GM21447 (cell line): ENCODE data around the gene TMTC2.

Experiments used
- ATAC-seq: cut with Tn5 transposase; IDR thresholded peaks from one replicate; pipeline ENCODE4 v1.9.1; 2021; ENCODE audit not compliant: unreplicated experiment

Gene TMTC2

GRCh38 chr12:82682326-82682725 lies 4.4 kb upstream of the TMTC2 start:
- no peak for ATAC-seq

- ATAC-seq: no peak
These were observed 3.9 kb upstream of the TMTC2 start for GRCh38 chr12:82682851-82683261.

GRCh38 chr12:82685790-82686167 lies 927 bp upstream of the TMTC2 start:
- ATAC-seq: peak; percentile 52

- ATAC-seq: peak; percentile 40
These were observed 610 bp downstream of the TMTC2 start for GRCh38 chr12:82687021-82688011.

- ATAC-seq: no peak
These were observed 1.4 kb downstream of the TMTC2 start for GRCh38 chr12:82688035-82688501.

GRCh38 chr12:82688596-82688995 lies 1.9 kb downstream of the TMTC2 start:
- no peak for ATAC-seq

GRCh38 chr12:82690006-82690405 lies 3.3 kb downstream of the TMTC2 start:
- ATAC-seq: no peak

- ATAC-seq: no peak
These were observed 4.8 kb downstream of the TMTC2 start for GRCh38 chr12:82691513-82691912.

- ATAC-seq: no peak
These were observed 7.6 kb downstream of the TMTC2 start for GRCh38 chr12:82694276-82694675.

GRCh38 chr12:82694970-82695369 lies 8.3 kb downstream of the TMTC2 start:
- no peak for ATAC-seq

GRCh38 chr12:82695531-82695930 lies 8.8 kb downstream of the TMTC2 start:
- ATAC-seq: no peak

GRCh38 chr12:82696543-82696942 lies 9.8 kb downstream of the TMTC2 start:
- ATAC-seq: no peak

GRCh38 chr12:82698708-82699564 lies 12.2 kb downstream of the TMTC2 start:
- no peak for ATAC-seq

- ATAC-seq: no peak
These were observed 19.1 kb downstream of the TMTC2 start for GRCh38 chr12:82705774-82706173.

- no peak for ATAC-seq
These were observed 21.6 kb downstream of the TMTC2 start for GRCh38 chr12:82708061-82708879.

GRCh38 chr12:82709794-82710355 lies 23.2 kb downstream of the TMTC2 start:
- ATAC-seq: no peak

GRCh38 chr12:82710741-82711140 lies 24.0 kb downstream of the TMTC2 start:
- ATAC-seq: no peak

GRCh38 chr12:82714427-82714826 lies 27.7 kb downstream of the TMTC2 start:
- ATAC-seq: no peak

- no peak for ATAC-seq
These were observed 35.0 kb downstream of the TMTC2 start for GRCh38 chr12:82721726-82722125.

GRCh38 chr12:82723093-82723492 lies 36.4 kb downstream of the TMTC2 start:
- no peak for ATAC-seq
